ENCODE results near the gene SENP2. TPM values are rescaled to one million over a fixed set of nuclear protein-coding genes. Genes with fewer than 3 reads are reported as not detected.

SENP2 gene
- total RNA-seq, 1 donor from 2014 or later, result 44.6 TPM

GRCh38 chr3:185648396-185648795 lies 62.3 kb downstream of the SENP2 start:
- no peak for DNase-seq (ENCODE audit: low spot score in 2 of 2)
- no peak overlapping the region for H3K27ac ChIP-seq
- H3K4me1 ChIP-seq, result no peaks in the 10 kb centered on the region
- no peak overlapping the region for H3K4me3 ChIP-seq
- TF ChIP-seq CTCF (IDR thresholded peaks at IDR 0.05), result no peak
- no peaks in the 10 kb centered on the region for H3K27me3 ChIP-seq
- H3K36me3 ChIP-seq, result no peaks in the 10 kb centered on the region
- intact Hi-C loops (cut with DNase I), result no loop called here
- H3K9me3 ChIP-seq, result no peaks in the 10 kb centered on the region

- intact Hi-C loops (cut with DNase I), result no loop called here
- H3K4me3 ChIP-seq, result no peak overlapping the region
- TF ChIP-seq CTCF (IDR thresholded peaks at IDR 0.05), result no peak
- H3K27ac ChIP-seq, result no peak overlapping the region
- H3K9me3 ChIP-seq, result no peaks in the 10 kb centered on the region
- H3K4me1 ChIP-seq, result no peaks in the 10 kb centered on the region
- no peaks in the 10 kb centered on the region for H3K27me3 ChIP-seq
- no peaks in the 10 kb centered on the region for H3K36me3 ChIP-seq
- no peak for DNase-seq (ENCODE audit: low spot score in 2 of 2)
These were observed 63.3 kb downstream of the SENP2 start for GRCh38 chr3:185649414-185649813.

GRCh38 chr3:185651971-185652370 lies 65.9 kb downstream of the SENP2 start:
- TF ChIP-seq CTCF (IDR thresholded peaks at IDR 0.05), result no peak

GRCh38 chr3:185653949-185654757 lies 68.1 kb downstream of the SENP2 start:
- no peak for DNase-seq (ENCODE audit: low spot score in 2 of 2)
- Histone ChIP-seq H3K36me3 (no peaks in the 10 kb centered on the region), H3K4me3 (no peak overlapping the region), H3K27me3 (no peaks in the 10 kb centered on the region), H3K4me1 (peaks cover 4 to 33% of the 10 kb centered on the region in 2 donors), H3K27ac (no peak overlapping the region), H3K9me3 (no peaks in the 10 kb centered on the region)
- intact Hi-C loops (cut with DNase I), result no loop called here
- TF ChIP-seq CTCF (IDR thresholded peaks at IDR 0.05), result no peak

More at GRCh38 chr3:185651971-185652370, 65.9 kb downstream of the SENP2 start:
- intact Hi-C loops (cut with DNase I), result no loop called here
- Histone ChIP-seq H3K9me3 (no peaks in the 10 kb centered on the region), H3K4me1 (peaks cover 0 to 14% of the 10 kb centered on the region in 2 donors), H3K27me3 (no peaks in the 10 kb centered on the region), H3K36me3 (no peaks in the 10 kb centered on the region), H3K4me3 (no peak overlapping the region), H3K27ac (no peak overlapping the region)
- no peak for DNase-seq (ENCODE audit: low spot score in 2 of 2)

GRCh38 chr3:185654758-185655145 lies 68.7 kb downstream of the SENP2 start:
- no peak for DNase-seq (ENCODE audit: low spot score in 2 of 2)
- no peaks in the 10 kb centered on the region for H3K27me3 ChIP-seq
- H3K36me3 ChIP-seq, result no peaks in the 10 kb centered on the region
- H3K27ac ChIP-seq, result no peak overlapping the region
- intact Hi-C loops (cut with DNase I), result loop anchor here (5.0 kb wide), 2 partner anchors 283 to 328 kb away; partner anchors contain the start of gene TRA2B
- no peaks in the 10 kb centered on the region for H3K9me3 ChIP-seq
- no peak for TF ChIP-seq CTCF (IDR thresholded peaks at IDR 0.05)
- no peak overlapping the region for H3K4me3 ChIP-seq
- peaks cover 4 to 35% of the 10 kb centered on the region in 2 donors for H3K4me1 ChIP-seq

All from ascending aorta (tissue), 2 donors.